ENCODE results near the gene SORCS1.

DNA sequence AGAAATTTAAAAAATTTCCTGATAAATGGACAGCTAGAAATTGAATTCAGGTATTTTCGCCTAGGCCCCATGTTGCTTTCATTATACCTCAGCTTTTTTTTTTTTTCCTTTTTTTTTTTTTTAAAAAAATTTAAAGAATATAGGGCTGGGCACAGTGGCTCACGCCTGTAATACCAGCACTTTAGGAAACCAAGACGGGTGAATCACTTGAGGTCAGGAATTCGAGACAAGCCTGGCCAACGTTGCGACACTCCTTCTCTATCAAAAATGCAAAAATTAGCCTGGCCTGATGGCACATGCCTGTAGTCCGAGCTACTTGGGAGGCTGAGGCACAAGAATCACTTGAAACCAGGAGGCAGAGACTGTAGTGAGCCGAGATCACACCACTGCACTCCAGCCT, 334.0 kb downstream of the SORCS1 start:
- TF ChIP-seq ZNF791 (tag by site-specific recombination; IDR thresholded peaks at IDR 0.05) (no peak), ZNF16 (tag by site-specific recombination; IDR thresholded peaks at IDR 0.05; ENCODE audit: low read depth) (no peak), CTCF (tag by site-specific recombination; IDR thresholded peaks at IDR 0.05) (no peak), ZNF114 (tag by site-specific recombination; IDR thresholded peaks at IDR 0.05) (no peak), ZNF600 (tag by site-specific recombination; IDR thresholded peaks at IDR 0.05) (no peak), ZNF792 (tag by site-specific recombination; IDR thresholded peaks at IDR 0.05) (no peak), ZNF423 (tag by site-specific recombination; IDR thresholded peaks at IDR 0.05) (no peak), ZNF449 (tag by site-specific recombination; IDR thresholded peaks at IDR 0.05) (no peak), ZNF324 (tag by site-specific recombination; IDR thresholded peaks at IDR 0.05) (no peak), SP2 (tag by site-specific recombination; IDR thresholded peaks at IDR 0.05) (no peak)
- TF ChIP-seq, protein P1, sequence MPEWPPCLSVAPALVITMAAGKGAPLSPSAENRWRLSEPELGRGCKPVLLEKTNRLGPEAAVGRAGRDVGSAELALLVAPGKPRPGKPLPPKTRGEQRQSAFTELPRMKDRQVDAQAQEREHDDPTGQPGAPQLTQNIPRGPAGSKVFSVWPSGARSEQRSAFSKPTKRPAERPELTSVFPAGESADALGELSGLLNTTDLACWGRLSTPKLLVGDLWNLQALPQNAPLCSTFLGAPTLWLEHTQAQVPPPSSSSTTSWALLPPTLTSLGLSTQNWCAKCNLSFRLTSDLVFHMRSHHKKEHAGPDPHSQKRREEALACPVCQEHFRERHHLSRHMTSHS (tag by site-specific recombination; IDR thresholded peaks at IDR 0.05), result no peak

Data from HEK293 (cell line).